Panc1 (cell line): ENCODE results near the gene ATRNL1. TPM values are rescaled to one million over a fixed set of nuclear protein-coding genes. Genes with fewer than 3 reads are reported as not detected.

Experiments
- ATAC-seq: fragments of 200-7000 bp; cut with Tn5 transposase; 2 replicates; pipeline ENCODE4 v1.9.1; 2020; ENCODE audit warnings: mild to moderate bottlenecking, moderate library complexity
- BruUV-seq: library from RNA; stranded (reverse); fragments of 400-500 nt; replicated peaks from 2 replicates; lab custom pipeline; 2021; lab: Mats Ljungman, UMichigan
- CTCF ChIA-PET: fragments of 300-600 bp; sonication (Branson Sonifier 250); formaldehyde crosslinking; loops from one replicate; lab custom pipeline; 2022; ENCODE audit warnings: antibody characterized with exemption; lab: Charles Lee
- POLR2A ChIA-PET: fragments of 300-600 bp; sonication (Branson Sonifier 250); formaldehyde crosslinking; loops from one replicate; lab custom pipeline; 2022; ENCODE audit warnings: antibody characterized with exemption; lab: Charles Lee
- DNase-seq: peaks from one replicate; pipeline ENCODE4 v3.0.0-alpha.2; 2010; ENCODE audit warnings: low read depth, low spot score
- H3K27ac ChIP-seq: 2 replicates; pipeline ENCODE4 v1.5.1; 2011; ENCODE audit warnings: mild to moderate bottlenecking, low read length, inconsistent platforms
- H3K27me3 ChIP-seq: fragments of 200-500 bp; sonication (Bioruptor generic); 2 replicates; pipeline ENCODE4 v1.6.0; 2014; ENCODE audit warnings: low read length, inconsistent platforms; ENCODE audit not compliant: control insufficient read depth, insufficient read depth
- H3K36me3 ChIP-seq: fragments of 200-500 bp; sonication (Bioruptor generic); 2 replicates; pipeline ENCODE4 v1.5.1; 2014; ENCODE audit warnings: inconsistent platforms, mild to moderate bottlenecking, low read length, moderate library complexity; ENCODE audit not compliant: control insufficient read depth, insufficient read depth
- H3K4me1 ChIP-seq: 2 replicates; pipeline ENCODE4 v1.5.1; 2011; ENCODE audit warnings: inconsistent platforms, mild to moderate bottlenecking, low read length, moderate library complexity; ENCODE audit not compliant: control insufficient read depth, insufficient read depth
- H3K4me3 ChIP-seq, 2 experiments: 2 replicates each; pipeline ENCODE4 v1.5.1; 2011 to 2012; ENCODE audit warnings: low read depth in 2 of 2, low read length in 2 of 2, mild to moderate bottlenecking in 2 of 2, inconsistent platforms in 1 of 2, moderate library complexity in 1 of 2
- H3K9me3 ChIP-seq: fragments of 200-500 bp; sonication (Bioruptor generic); 2 replicates; pipeline ENCODE4 v1.5.1; 2014; ENCODE audit warnings: low read depth, mild to moderate bottlenecking, inconsistent platforms, low read length, moderate library complexity; ENCODE audit not compliant: control insufficient read depth, insufficient read depth
- POLR2AphosphoS5 ChIP-seq: IDR thresholded peaks from 2 replicates; pipeline ENCODE4 v1.6.1; 2012; ENCODE audit warnings: mild to moderate bottlenecking, low read depth, low read length, moderate library complexity
- SIN3A ChIP-seq: IDR thresholded peaks from 2 replicates; pipeline ENCODE4 v1.6.1; 2012; ENCODE audit warnings: low read depth, mild to moderate bottlenecking, low read length, moderate library complexity, borderline replicate concordance; ENCODE audit not compliant: insufficient read depth
- TCF7L2 ChIP-seq: IDR thresholded peaks from 2 replicates; pipeline ENCODE4 v1.6.1; 2011; ENCODE audit warnings: mild to moderate bottlenecking, low read depth, low read length, inconsistent platforms
- in situ Hi-C: cut with HindIII; loops from 2 replicates; pipeline ENCODE4 v1.10.0; 2016; ENCODE audit warnings: low sequenced_read_pairs, low pct_unique_long_range_greater_than_20kb
- intact Hi-C: fragments of 100-400 bp; cut with micrococcal nuclease; formaldehyde crosslinking; loops from one replicate; pipeline ENCODE4 v1.10.0; 2022; ENCODE audit not compliant: unreplicated experiment
- total RNA-seq: library from RNA; stranded (reverse); gene quantifications from one replicate; pipeline ENCODE4 v1.2.1, GENCODE V29; 2021; ENCODE audit not compliant: unreplicated experiment
- TF ChIP-seq, protein P1 (sequence below): fragments of 450-650 bp; IDR thresholded peaks from 2 replicates; pipeline ENCODE4 v1.5.1; 2017; ENCODE audit warnings: mild to moderate bottlenecking
- TF ChIP-seq, protein P2 (sequence below), 2 experiments: IDR thresholded peaks; 2 replicates each; pipeline ENCODE4 v1.6.1; 2011 to 2012; ENCODE audit warnings: low read depth in 2 of 2, control low read depth in 1 of 2, low read length in 1 of 2, mild to moderate bottlenecking in 1 of 2, moderate library complexity in 1 of 2; ENCODE audit not compliant: insufficient read depth in 1 of 2

The ATRNL1 gene
- total RNA-seq, 1 experiment from 2014 or later = 17.1 TPM

DNA sequence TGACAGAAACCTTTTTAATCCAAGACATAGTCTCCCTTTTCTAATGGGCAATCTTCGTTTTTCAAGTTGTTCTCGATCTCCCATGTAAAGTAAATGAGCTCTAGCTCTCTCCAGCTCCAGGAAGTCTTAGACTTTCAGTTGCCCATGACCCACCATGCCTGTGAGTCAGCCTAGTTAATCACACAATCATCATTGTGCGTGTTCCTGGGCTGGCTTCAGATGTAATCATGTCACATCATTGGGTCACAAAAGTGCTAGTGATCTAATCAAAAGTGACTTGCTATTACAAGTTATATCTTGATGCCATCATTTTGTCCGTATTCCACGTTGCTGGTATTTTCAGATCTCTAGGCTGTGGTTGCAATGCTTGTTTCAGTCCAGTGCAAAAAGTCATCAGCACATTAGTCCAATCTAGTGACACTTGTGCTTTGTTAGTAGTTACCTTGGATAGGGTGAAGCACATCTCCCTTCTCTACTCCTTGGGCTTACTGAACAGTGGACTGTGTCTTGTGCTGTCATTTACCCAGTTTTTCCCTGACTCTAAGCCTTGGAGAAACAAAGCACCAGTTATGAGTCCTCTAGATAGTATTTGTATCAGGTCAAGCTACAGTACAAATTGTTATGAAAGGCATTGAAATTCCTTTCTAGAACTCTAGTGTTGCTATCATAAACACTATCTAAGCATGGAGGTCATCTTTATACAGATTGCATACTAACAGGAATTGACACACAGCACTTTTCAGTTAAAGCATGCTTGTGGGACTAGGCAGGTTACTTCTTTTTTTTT, 863.3 kb downstream of the ATRNL1 start:
- in situ Hi-C loops = no loop called here
- no TSS peak for BruUV-seq
- TF ChIP-seq SIN3A (no peak), POLR2AphosphoS5 (no peak), TCF7L2 (no peak)
- TF ChIP-seq, protein P1, sequence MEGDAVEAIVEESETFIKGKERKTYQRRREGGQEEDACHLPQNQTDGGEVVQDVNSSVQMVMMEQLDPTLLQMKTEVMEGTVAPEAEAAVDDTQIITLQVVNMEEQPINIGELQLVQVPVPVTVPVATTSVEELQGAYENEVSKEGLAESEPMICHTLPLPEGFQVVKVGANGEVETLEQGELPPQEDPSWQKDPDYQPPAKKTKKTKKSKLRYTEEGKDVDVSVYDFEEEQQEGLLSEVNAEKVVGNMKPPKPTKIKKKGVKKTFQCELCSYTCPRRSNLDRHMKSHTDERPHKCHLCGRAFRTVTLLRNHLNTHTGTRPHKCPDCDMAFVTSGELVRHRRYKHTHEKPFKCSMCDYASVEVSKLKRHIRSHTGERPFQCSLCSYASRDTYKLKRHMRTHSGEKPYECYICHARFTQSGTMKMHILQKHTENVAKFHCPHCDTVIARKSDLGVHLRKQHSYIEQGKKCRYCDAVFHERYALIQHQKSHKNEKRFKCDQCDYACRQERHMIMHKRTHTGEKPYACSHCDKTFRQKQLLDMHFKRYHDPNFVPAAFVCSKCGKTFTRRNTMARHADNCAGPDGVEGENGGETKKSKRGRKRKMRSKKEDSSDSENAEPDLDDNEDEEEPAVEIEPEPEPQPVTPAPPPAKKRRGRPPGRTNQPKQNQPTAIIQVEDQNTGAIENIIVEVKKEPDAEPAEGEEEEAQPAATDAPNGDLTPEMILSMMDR = no peak
- TF ChIP-seq, protein P2, sequence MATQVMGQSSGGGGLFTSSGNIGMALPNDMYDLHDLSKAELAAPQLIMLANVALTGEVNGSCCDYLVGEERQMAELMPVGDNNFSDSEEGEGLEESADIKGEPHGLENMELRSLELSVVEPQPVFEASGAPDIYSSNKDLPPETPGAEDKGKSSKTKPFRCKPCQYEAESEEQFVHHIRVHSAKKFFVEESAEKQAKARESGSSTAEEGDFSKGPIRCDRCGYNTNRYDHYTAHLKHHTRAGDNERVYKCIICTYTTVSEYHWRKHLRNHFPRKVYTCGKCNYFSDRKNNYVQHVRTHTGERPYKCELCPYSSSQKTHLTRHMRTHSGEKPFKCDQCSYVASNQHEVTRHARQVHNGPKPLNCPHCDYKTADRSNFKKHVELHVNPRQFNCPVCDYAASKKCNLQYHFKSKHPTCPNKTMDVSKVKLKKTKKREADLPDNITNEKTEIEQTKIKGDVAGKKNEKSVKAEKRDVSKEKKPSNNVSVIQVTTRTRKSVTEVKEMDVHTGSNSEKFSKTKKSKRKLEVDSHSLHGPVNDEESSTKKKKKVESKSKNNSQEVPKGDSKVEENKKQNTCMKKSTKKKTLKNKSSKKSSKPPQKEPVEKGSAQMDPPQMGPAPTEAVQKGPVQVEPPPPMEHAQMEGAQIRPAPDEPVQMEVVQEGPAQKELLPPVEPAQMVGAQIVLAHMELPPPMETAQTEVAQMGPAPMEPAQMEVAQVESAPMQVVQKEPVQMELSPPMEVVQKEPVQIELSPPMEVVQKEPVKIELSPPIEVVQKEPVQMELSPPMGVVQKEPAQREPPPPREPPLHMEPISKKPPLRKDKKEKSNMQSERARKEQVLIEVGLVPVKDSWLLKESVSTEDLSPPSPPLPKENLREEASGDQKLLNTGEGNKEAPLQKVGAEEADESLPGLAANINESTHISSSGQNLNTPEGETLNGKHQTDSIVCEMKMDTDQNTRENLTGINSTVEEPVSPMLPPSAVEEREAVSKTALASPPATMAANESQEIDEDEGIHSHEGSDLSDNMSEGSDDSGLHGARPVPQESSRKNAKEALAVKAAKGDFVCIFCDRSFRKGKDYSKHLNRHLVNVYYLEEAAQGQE (IDR thresholded peaks at IDR 0.05; ENCODE audit: insufficient read depth in 1 of 2, low read depth in 2 of 2, low read length in 1 of 2) = no peak
- ATAC-seq (no peak), DNase-seq (no peak)
- H3K36me3 ChIP-seq = no peaks in the 10 kb centered on the region
- H3K9me3 ChIP-seq = no peaks in the 10 kb centered on the region
- H3K4me3 ChIP-seq = no peak overlapping the region
- POLR2A ChIA-PET = interaction anchor here (0.6 kb wide), 2 partner anchors 523 to 620 kb away, joined by 5 to 12 read pairs; no protein-coding TSS in a partner anchor
- intact Hi-C loops = no loop called here
- CTCF ChIA-PET = no interaction called here
- H3K27me3 ChIP-seq = no peaks in the 10 kb centered on the region
- no peaks in the 10 kb centered on the region for H3K4me1 ChIP-seq
- no peak overlapping the region for H3K27ac ChIP-seq

DNA sequence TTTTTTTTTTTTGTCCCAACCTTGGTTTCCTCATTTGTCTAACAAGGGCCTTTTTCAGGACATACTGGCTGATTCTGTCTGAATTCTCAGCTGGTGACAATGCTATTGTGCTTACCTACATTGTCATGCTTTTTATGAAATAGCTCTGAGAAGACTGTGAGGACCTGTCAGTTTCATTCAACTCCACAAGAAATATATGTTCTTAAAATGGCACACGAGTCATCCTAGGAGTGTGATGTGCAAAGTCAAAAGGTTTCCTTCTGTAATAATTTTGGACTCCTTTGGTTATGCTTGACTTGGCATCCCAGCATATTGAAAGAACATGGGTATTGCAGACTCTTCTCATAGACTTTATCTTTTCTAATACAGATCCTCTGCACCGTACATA, 863.8 kb downstream of the ATRNL1 start:
- BruUV-seq = no TSS peak
- intact Hi-C loops = no loop called here
- ATAC-seq (no peak), DNase-seq (no peak)
- no peaks in the 10 kb centered on the region for H3K36me3 ChIP-seq
- CTCF ChIA-PET = interaction anchor here (0.5 kb wide), 1 partner anchor 139 kb away, joined by 5 read pairs; no protein-coding TSS in a partner anchor
- H3K4me3 ChIP-seq = no peak overlapping the region
- in situ Hi-C loops = no loop called here
- POLR2A ChIA-PET = interaction anchor here (0.6 kb wide), 1 partner anchor 522 kb away, joined by 12 read pairs; no protein-coding TSS in a partner anchor
- no peaks in the 10 kb centered on the region for H3K4me1 ChIP-seq
- no peak overlapping the region for H3K27ac ChIP-seq
- no peaks in the 10 kb centered on the region for H3K9me3 ChIP-seq
- TF ChIP-seq TCF7L2 (no peak), POLR2AphosphoS5 (no peak), SIN3A (no peak)
- TF ChIP-seq, protein P1 = no peak
- TF ChIP-seq, protein P2 (IDR thresholded peaks at IDR 0.05; ENCODE audit: insufficient read depth in 1 of 2, low read depth in 2 of 2, low read length in 1 of 2) = no peak
- no peaks in the 10 kb centered on the region for H3K27me3 ChIP-seq
